Measurements from ENCODE around the gene CACNA1I.
A peak's percentile ranks its signal among the peaks of the same experiment; 100 is the strongest.

The CACNA1I gene

GRCh38 chr22:39563571-39564428 lies 6.8 kb upstream of the CACNA1I start (continued):
- TF ChIP-seq ZNF501 (tag by site-specific recombination; IDR thresholded peaks at IDR 0.05) (no peak), OVOL3 (tag by site-specific recombination; IDR thresholded peaks at IDR 0.05) (no peak), ZNF580 (tag by site-specific recombination; IDR thresholded peaks at IDR 0.05) (no peak), ZNF654 (tag by site-specific recombination; IDR thresholded peaks at IDR 0.05; ENCODE audit: low read depth) (no peak), ZNF324 (tag by site-specific recombination; IDR thresholded peaks at IDR 0.05) (no peak), ZNF354C (tag by site-specific recombination; IDR thresholded peaks at IDR 0.05; ENCODE audit: borderline replicate concordance, low read depth) (no peak), ZNF561 (tag by site-specific recombination; IDR thresholded peaks at IDR 0.05; ENCODE audit: borderline replicate concordance) (no peak), ZNF302 (tag by site-specific recombination; IDR thresholded peaks at IDR 0.05; ENCODE audit: low read depth) (no peak), ZNF26 (tag by site-specific recombination; IDR thresholded peaks at IDR 0.05) (no peak), KLF1 (tag by site-specific recombination; IDR thresholded peaks at IDR 0.05) (no peak), ZNF76 (tag by site-specific recombination; IDR thresholded peaks at IDR 0.05; ENCODE audit: borderline replicate concordance, low read depth) (no peak), KLF17 (tag by site-specific recombination; IDR thresholded peaks at IDR 0.05) (no peak), ZNF510 (tag by site-specific recombination; IDR thresholded peaks at IDR 0.05; ENCODE audit: insufficient replicate concordance) (no peak), ZBTB8A (tag by site-specific recombination; IDR thresholded peaks at IDR 0.05) (no peak), TRIM28 (IDR thresholded peaks at IDR 0.05; ENCODE audit: borderline replicate concordance, low read length) (no peak), ZSCAN30 (tag by site-specific recombination; IDR thresholded peaks at IDR 0.05) (no peak), MZF1 (tag by site-specific recombination; IDR thresholded peaks at IDR 0.05; ENCODE audit: borderline replicate concordance) (no peak), CTCF (tag by site-specific recombination; IDR thresholded peaks at IDR 0.05) (no peak), ZNF341 (tag by site-specific recombination; IDR thresholded peaks at IDR 0.05; ENCODE audit: low read depth) (no peak), ZNF530 (tag by site-specific recombination; IDR thresholded peaks at IDR 0.05; ENCODE audit: low read depth) (no peak), ZNF311 (tag by site-specific recombination; IDR thresholded peaks at IDR 0.05; ENCODE audit: borderline replicate concordance) (0 out of 2 replicates have a peak, but pooled peaks have one; percentile 25), ZFP37 (tag by site-specific recombination; IDR thresholded peaks at IDR 0.05) (no peak), ZNF362 (tag by site-specific recombination; IDR thresholded peaks at IDR 0.05) (no peak), ATF2 (tag by site-specific recombination; IDR thresholded peaks at IDR 0.05; ENCODE audit: low read depth) (no peak), RBAK (tag by site-specific recombination; IDR thresholded peaks at IDR 0.05) (no peak), ZNF214 (tag by site-specific recombination; IDR thresholded peaks at IDR 0.05; ENCODE audit: borderline replicate concordance) (no peak), PATZ1 (tag by site-specific recombination; IDR thresholded peaks at IDR 0.05) (no peak)

Data from HEK293 (cell line).